HG03520 (cell line): ENCODE measurements around the gene CCDC73.
"Not testable (repeated sequence)": the region's sequence is repeated elsewhere in the genome, so short reads cannot be mapped to it uniquely, and the experiment has no call there.

ENCODE experiments used
- ATAC-seq: cut with Tn5 transposase; IDR thresholded peaks from one replicate; pipeline ENCODE4 v1.9.1; 2021; ENCODE audit warnings: mild to moderate bottlenecking, moderate library complexity; ENCODE audit not compliant: unreplicated experiment

The CCDC73 gene

DNA sequence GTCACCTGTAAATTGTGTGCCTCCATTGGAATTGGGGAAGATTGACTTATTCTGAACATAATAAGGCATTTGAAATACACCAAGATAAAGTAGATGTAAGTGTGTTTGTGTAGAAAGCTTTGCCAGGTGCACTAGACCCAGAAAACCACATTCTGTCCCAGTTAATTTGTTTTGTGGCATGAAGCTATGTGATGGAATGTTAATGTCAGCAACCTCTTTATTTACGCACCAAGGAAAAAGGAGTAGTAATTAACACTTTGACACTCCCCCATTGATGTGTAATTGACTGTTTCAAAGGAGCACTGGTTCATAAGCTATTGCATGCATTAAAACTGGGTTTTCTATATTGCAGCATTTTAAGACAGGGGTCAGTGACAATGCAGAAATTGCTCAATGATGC is 196.5 kb downstream of the CCDC73 start:
- no peak for ATAC-seq

DNA sequence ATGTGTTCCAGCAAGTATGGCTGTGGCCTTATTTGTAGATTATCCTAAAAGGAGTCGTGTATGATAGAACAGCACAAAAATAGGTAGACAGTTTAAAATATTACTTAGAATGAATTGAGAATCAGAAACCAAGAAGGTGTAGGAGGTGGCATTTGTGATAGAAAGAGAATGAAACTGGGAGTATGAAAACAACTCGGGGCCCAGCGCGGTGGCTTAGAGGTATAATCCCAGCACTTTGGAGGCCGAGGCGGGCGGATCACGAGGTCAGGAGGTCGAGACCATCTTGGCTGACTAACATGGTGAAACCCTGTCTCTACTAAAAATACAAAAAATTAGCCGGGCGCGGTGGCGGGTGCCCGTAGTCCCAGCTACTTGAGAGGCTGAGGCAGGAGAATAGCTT is 198.3 kb downstream of the CCDC73 start:
- ATAC-seq, result not testable (repeated sequence)

DNA sequence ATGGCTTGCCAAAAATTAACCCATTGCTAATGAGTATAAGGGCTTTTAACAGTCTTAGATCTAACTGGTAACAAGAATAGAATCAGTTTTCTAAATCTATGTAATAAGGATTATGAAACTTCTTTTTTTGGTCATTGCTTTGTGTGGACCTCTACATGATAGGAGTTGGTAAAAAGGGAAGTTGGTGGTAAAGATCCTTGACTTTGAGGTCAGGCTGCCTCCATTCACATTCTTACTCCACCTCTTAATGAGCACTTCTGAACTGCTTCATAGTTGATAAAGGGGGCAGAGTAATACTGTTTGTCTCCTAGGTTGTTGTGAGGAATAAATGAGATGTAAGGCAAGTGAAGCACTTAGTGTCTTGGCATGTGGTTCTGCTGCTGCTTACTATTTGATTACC is 200.2 kb downstream of the CCDC73 start:
- ATAC-seq, result no peak

DNA sequence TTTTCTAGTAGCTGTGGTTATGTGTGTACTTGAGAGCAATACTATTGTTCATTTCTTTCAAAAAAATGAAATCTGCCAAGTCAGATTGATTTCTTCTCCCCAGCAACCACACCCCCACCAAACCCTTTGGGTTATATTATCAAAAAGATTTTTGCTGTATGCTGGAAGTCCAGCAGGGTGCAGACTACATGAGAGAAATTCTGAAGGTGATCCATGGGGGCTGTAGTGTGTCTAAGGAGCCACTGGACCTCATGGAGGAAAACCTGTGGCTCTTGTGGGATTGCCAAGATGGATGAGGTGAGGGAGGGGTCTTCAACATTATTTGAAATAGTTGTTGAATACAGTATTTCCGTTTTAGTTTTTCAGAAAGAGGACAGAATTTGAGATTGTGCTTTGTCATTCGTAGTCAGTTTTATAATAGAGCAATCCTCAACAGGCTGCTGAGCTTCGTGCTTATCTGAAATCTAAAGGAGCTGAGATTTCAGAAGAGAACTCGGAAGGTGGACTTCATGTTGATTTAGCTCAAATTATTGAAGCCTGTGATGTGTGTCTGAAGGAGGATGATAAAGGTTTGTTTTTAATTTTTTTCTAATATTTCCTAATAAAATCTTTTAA is 207.8 kb downstream of the CCDC73 start:
- no peak for ATAC-seq

DNA sequence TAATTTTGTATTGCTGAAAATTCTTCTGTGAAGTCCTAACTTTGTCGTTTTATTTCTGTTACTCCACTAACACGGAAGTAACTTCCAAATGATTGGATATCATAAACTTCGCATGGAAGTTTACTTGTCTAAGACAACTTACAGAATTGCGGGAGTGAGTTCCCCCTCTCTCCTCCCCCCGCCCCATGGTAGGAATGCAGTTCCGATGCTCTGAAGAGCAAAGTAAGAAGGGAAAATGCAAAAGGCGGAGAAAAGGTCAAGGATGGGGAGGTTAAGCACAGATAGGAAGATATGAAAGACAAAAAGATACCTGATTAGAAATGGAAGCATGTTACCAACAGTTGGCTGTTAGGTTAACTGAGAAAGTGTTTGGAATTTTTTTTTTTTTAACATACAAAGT is 209.5 kb downstream of the CCDC73 start:
- ATAC-seq, result no peak

DNA sequence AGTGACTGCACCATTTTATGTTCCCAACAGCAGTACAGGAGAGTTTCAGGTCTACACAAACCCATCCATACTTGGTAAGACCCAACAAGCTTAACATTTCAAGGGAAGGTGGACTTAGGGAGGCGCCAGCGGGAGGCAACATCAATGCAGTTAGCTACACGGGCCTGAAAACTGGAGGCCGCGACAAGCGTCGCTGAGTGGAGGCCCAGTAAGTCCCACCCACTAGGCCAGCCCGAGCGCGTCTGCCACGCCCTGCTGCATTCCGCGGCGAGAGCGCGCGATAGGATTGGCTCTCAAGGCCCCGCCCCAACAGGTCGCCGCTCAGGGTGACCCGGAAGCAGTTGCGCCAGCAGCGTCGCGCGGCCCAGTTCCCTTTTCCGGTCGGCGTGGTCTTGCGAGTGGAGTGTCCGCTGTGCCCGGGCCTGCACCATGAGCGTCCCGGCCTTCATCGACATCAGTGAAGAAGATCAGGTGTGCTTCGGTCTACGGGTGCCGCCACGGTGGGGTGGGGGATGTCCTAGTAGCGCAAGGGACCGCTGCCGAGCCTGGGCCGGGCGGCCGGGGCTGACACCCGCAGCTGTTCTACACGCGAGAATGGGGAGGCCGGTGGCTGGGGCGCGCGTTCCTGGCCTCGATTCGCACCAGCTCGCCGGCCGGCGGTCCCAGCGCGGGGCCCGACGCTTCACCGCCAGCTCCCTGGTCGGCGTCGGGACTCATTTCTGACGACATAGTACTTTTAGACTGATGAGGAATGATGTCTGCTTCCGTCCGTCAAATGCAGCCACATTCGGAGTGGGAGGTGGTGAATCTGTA is 210.8 kb downstream of the CCDC73 start, which contains the start of gene EIF3M:
Gene EIF3M, plus strand, starts transcription at position 373 of the 813 bp plus-strand sequence. Its CDS starts 57 bp downstream, at position 430.
- ATAC-seq, result peak; percentile 98

DNA sequence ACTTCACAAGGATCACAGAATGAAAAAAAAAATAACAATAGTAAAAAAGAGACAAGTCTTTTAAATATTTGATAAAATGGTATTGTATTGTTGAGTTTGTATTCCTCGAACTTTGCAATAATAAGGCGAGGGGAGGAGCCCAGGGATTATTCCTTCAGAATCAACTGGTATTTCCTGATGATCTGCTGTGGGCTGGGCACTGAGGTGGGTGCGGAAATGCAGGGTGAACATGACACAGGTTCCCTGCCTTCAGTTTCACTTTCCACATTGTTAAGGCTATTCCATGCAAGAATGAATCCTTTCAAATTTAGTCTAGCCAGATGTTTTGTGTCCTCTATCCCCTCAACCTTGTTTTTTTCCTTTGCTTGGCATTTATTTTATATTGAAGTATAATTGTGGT is 212.9 kb downstream of the CCDC73 start:
- ATAC-seq, result no peak

DNA sequence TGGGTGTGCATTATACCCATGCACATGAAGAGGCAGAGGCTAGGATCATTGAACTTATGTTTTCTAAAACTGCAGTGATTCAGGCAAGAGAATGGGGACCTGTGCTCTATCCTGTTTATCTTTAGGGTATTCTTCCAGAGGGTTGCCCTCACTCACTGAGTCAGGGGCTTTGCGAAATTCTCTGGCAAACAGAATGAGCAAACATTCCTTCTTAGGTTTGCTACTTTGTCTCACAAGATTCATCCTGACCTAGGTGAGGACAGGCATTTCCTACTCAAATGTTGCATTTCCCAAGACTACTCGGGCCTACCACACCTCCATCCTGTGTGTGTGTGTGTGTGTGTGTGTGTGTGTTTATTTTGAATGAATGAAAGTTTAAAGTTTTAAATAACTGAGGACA is 213.5 kb downstream of the CCDC73 start:
- no peak for ATAC-seq

DNA sequence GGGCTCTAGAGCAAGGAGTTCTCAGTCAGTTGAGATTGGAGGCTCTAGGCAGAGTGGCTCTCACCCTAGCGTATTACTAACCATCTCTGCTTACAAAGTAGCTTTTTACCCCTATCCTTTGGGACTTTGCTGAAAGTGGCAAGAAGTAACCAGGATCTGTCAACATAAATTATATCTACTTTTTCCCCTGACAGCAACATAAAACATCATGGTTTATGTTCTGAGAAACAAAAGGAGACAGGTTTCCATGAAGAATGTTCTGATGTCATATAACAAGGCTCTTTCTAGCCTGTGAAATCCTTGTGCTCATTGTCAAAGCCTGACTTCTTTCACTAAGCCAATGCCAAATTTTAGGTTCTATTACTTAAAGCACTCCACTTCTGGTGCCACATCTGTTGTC is 218.0 kb downstream of the CCDC73 start:
- no peak for ATAC-seq

DNA sequence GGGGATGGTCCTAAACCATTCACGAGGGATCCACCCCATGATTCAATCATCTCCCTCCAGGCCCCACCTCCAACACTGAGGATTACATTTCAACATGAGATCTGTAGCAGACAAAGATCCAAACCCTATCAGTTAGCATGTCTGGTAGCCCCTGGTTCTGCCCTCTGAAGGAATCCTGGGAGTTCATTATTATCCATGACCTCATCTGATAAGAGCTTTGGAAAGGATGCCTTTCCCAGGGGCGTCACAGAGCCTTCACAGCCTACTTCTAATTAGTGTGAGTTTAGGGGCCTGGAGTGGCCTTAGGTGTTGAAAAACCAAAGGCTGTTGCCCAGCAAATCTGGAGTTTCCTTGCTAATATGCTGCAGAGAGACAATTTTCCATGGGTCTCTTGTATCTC is 219.4 kb downstream of the CCDC73 start:
- no peak for ATAC-seq

DNA sequence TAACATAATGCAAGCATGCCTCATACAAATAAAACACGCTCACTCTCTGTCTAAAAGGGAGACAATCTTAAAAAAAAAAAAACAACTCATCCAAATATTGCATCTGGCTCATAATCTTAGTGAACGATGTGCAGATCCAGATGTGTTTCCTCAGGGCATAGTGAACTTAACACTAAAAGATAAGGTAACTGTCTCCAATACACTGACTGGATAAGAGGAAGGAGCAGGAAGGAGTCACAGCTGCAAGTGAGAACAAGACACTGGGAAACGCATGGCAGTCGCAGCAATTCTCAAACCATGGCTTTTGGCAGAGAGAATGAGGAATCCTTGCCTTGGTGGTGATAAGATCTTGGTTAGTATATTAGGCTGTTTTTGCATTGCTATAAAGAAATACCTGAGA is 220.0 kb downstream of the CCDC73 start:
- no peak for ATAC-seq

DNA sequence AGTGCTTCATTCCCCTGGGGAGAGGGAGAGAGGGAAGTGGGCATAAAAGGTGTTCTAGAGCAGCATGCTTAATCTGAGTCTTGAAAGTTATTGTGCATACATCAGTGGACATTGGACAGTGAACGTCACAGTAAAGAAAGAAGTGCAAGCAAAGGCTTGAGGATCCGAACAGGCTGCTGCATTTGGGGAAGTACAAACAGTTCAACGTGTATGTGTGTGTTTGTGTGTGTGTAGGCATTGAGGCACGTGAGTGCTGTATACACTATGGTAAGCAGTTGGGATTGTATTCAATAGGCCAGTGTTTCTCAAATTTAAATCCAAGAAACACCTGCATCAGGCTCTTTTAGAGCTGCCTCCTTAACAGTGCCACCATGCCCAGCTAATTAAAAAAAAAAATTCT is 221.2 kb downstream of the CCDC73 start:
- ATAC-seq, result no peak

DNA sequence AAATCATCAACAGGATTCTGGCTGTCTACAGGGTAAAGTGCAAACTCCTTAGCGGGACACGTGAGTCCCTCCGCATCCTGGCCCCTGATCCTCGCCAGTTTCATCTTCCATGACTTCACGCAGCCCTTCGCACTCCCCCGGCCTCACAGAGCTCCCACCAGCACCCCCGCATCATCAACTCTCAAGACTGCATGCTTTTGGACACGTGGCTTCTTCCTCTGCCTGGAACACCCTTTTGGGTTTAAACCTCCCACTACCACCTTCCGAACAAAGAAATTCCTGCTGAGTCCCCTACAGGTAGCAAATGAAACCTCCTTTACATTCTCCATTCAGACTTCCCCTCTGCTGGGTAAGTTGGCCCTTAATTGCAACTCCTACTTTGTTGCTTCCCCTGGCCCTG is 223.4 kb downstream of the CCDC73 start:
- ATAC-seq, result no peak

DNA sequence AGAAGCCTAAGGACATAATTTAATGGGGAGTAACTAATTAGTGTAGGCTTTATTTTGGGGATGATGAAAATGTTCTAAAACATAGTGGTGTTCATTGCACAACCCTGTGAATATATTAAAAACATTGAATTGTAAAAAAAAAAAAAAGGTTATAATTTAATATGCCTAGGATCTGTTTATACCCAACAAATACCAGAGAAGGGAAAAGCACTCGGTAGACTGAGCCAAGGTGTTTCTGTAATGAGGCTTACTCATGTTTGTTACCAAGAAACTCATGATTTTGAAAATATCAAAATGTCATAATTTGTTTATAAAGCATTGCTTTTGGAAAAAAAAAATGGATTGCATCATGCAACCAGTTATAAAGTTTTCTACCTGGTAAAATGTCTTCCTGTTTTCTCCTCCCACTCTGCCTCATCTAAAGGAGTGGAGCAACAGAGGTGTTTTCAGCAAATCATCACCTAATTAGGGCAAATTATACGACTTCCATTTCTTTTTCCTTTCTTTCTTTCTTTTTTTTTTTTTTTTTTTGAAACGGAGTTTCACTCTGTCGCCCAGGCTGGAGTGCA is 225.1 kb downstream of the CCDC73 start:
- ATAC-seq, result no peak

DNA sequence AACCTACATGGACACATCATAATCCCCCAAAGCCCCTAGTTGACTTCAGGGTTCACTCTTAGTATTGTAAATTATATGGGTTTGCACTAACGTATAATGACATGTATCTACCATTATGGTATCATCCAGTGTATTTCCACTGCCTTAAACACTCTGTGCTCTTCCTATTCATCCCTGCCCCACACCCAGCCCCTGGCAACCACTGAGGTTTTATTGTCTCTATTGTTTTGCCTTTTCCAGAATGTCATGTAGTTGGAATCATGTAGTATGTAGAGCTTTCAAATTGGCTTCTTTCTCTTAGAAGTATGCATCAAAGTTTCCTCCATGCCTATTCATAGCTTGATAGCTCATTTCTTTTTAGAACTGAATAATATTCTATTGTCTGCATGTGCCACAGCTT is 227.3 kb downstream of the CCDC73 start:
- no peak for ATAC-seq

DNA sequence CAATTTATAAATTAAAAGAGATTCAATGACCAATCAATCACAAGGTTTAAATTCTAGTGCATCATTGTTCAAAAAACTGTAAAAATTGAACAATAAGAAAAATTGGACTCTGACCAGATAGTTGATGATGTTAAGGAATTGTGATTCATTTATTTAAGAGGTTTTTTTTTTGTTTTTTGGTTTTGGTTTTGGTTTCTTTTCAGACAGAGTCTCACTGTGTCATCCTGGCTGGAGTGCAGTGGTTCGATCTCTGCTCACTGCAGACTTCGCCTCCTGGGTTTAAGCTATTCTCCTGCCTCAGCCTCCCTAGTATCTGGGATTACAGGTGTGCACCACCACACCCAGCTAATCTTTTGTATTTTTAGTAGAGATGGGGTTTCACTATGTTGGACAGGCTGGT is 227.9 kb downstream of the CCDC73 start:
- no peak for ATAC-seq

DNA sequence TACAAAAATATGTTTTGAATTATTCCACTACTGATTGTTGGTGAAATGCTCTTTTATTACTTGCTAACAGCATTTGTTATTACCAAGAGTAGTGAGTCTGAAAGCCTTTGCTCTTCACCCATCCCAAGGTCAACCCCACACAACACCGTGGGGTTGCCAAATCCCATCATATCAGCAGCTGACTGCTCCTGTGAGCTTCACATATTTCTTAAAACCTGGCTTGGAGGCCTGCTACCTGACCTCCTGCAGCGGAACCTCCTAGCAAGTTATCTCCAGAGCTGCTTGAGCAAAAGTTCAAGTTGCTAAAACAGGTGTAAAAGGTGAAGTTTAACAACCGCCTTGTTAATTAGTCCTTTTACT is 230.9 kb downstream of the CCDC73 start:
- ATAC-seq, result no peak

DNA sequence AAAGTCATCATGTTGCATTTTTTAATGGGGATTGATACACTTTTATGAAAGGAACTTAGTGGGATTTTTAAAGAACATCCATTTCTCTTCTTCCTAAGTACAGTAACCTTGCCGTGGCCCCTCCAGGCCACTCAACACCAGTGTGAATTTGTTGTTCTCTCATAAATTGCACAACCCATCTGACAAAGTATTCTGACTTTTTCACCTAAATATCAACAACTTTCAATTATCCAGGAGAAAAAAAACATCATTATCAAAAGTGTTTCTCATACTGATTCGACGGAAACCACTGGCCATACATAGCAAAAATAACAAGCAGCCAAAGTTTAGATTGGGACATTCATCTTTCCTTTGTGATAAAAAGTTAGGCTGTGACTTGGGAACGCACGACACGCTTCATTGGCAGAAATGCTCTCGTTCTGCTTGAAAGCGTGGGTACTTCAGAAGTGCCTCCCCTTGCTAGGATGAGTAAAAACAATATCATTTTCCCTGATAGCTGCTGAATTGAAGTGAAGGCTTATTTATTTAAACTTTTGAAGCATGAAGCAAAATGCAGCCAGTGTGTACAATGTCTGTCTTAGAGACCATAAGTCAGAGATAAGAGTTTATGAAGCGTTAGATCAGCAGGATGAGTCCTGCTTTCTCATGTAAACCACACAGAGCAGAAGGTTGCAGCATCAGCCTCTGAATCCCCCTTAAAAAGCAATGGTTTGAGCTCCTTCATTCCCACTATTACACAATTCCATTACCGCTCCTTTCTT is 231.4 kb downstream of the CCDC73 start:
- ATAC-seq, result no peak

DNA sequence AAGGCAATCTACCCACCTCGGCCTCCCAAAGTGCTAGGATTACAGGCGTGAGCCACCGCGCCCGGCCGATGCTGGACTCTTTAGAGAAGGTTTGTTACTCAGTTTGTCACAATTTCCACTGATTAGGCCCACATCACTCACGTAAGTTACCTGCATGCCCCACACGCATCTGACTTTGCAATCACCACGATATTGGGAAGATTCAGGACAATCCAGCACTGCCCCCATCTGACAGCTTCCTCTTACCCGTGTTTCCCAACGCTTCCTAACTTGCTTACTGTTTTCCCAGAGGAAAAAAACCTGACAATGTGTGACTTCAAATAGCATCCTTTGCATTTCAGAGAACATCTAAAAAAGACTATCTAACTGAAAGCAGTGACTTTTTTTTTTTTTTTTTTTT is 232.6 kb downstream of the CCDC73 start:
- ATAC-seq, result no peak

DNA sequence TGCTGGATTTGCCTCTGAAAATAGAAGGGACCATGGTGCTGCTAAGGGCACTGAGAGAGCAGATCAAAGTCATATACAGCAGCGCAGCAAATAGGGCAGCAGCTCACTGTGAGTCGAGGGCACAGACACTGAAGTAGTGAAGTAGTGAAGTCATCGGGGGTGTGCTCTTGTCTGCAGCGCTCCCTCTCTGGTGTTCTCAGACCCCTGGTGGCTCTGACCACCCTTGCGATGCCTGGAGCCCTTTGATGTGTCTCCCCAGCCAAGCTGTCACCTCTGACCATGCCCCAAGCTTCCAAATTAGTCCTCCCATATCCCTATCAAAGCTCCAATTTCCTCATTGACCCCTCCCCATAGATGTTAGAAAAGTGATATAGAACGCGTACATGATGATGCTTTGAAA is 238.6 kb downstream of the CCDC73 start:
- no peak for ATAC-seq

DNA sequence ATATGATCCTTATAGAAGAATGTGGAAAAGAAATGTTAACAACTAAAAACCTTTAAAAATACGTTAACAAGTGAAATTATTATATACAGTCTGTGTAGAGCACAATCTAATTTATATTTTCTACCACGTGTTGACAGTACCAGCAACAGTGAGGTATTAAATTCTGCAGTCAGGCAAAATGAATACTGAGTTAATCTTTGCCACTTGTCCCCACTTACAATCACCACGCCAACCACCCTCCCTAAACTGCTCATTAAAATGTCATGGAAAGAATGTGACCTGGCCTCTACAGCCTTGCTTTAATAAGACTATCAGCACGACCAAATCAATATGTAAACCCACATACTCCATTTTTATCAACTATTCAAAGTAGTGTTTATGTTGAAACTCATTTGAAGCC is 239.4 kb downstream of the CCDC73 start:
- ATAC-seq, result no peak
